ENCODE results near the gene GMDS.

GMDS gene

DNA sequence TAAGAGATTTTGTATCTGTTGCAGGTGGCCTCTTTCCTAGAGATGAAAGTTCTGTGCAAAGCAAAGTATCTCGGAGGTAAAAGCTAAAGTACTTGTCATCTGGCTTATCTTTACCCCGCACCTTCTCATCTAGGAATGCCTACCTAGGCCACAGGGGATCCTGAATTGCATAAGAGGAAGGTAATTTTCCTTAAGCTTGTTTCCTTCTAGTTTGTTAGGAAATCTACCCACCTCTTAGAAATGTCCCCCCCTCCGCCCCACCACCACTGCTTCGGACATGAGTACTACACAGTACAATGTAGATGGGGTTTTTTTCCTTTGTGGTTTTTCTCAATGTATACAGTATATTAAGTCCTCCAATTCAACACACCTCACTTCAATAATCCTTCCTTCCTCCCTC lies 614.2 kb downstream of the GMDS start:
- DNase-seq, result no peak

- no peak for DNase-seq
Measured at GRCh38 chr6:1630771-1631217, 614.6 kb downstream of the GMDS start.

DNA sequence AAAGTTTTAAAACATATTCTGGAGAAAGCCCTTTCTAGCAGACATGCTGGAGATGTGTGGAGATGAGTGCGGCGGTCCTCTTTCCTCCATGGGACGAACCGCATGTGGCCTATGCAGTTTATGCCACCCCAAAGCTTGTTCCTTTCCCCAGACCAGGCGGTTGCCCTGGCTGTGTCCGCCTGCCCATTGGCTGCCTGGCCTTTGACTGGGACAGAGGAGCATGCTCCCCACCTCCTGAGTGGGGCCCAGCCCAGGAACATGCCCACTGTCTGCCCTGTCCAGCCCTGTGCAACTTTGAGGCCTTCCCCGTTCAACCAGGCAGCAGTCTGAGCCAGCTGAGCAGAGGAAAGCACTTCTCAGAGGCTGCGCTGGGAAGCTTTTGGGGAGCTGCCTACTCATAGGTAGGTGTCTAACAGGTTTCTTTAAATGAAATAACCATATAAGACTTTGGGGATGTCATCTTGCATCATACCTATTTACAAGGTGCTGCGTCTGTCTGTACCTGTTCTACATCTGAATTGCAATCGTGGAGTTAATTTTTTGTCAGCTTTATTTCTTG lies 615.1 kb downstream of the GMDS start:
- no peak for DNase-seq

DNA sequence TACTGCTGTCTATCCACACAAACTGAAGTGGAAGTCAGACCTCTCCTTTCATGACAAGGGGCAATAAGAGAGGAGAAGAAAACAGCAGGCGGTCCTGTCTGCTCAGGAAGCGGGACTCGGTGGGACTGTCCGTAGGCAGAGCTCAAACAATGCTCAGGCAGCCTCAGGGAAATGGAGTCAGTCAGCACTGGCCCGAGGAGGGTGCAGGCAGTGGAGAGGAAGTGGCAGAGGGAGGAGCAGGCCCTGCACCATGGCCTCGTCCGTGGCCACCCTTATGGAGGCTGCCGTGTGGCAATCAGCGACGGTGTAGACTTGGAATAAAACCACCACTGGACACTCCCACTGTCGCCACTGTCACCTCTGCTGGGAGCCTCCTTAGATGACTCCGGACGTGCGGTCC lies 616.1 kb downstream of the GMDS start:
- DNase-seq, result no peak

DNA sequence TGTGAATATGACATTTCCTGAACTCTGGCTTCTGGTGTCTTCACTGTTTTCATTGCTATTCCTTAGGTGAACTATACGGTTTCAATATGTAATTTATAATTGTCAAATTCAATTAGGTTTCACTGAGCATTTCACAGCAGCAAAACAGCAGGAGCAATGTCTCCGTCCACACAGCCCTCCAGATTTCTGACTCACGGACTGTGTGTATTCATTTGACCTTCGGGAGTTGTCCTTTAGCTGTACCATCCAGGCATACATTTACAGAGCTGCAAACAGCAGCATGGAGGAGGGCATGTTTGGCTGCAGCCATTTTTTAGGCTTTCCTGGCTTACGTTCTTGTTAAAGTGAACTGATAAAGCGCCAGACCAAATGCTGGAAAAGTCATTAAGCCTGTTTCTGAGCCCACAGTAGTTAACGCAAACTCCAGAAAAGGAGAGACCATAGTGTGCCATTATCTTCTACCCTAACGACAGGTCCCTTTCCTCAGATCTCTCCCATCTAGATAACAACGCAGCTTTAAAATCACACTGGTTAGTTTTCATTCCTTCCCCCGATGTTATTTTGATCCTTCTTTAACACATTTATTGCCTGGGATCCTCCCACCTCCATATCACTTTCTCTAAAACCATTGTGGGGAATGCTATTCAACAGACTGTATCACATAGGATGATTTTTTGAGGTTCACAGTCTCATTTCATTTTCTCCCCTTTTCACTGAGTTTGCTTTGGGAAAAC lies 617.4 kb downstream of the GMDS start:
- no peak for DNase-seq

DNA sequence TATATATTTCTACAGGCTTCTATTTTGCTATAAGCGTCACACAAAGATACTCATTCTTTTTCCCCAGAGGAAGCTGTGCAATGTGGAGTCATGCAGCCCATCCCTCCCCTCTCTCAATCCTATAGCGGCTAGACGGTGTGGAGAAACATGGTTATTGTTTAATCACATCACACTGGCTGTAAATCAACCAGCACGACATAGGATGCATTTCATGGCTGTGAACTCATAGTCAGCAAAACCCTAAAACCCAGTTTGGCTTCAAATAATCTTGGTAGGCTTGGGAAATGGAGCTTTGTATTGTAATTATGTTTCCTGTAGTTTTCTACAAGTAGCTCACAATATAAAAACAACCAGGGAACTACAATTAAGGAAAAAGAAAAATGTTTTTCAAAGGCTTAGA lies 618.9 kb downstream of the GMDS start:
- no peak for DNase-seq

DNA sequence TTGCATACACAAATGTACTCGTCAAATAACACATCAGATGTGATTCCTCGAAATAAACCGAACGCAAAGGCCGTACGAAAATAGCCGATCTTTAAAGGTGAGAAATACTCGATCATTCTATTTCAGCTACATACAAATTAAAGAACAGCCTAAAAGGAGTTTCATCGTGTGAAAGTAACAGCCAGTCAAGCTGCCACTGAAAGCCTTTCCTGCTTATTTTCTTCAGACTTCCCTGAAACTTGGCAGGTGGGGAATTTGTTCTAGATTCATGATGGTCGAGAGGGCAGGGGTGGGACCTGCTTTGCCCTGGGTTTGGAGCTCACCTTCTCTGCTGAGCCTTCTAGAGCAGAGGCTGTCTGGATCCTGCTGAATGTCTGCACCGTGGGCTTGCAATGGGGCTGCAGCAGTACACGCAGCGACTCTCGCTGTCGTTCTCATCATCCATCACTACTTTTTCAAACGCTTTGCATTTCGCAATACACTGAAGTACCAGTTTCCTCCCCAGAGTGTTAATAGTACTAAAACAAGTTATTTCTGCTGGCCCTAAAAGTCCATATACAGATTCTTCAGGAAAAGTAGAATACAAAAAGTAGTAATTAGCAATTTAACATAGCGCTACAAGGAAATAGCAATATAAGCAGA lies 619.5 kb downstream of the GMDS start:
- no peak for DNase-seq

GRCh38 chr6:1624851-1625781 lies 620.3 kb downstream of the GMDS start:
- DNase-seq, result no peak

- DNase-seq, result no peak
Measured at GRCh38 chr6:1624058-1624850, 621.2 kb downstream of the GMDS start.

DNA sequence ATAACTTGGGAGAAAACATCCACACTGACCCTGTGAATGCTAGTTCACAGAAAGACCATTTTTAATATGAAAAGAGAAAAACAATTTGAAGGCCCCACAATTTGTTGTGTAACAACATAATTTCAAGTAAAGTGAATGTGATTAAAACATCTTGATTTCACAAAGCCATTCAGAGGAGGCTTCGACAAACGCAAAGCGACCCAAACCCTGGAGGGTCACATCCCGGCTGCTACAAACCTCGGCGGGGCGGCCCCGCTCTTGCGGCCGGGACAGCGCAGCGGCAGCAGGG lies 621.7 kb downstream of the GMDS start:
- no peak for DNase-seq

- DNase-seq, result no peak
Measured at GRCh38 chr6:1622851-1623768, 622.3 kb downstream of the GMDS start.

DNA sequence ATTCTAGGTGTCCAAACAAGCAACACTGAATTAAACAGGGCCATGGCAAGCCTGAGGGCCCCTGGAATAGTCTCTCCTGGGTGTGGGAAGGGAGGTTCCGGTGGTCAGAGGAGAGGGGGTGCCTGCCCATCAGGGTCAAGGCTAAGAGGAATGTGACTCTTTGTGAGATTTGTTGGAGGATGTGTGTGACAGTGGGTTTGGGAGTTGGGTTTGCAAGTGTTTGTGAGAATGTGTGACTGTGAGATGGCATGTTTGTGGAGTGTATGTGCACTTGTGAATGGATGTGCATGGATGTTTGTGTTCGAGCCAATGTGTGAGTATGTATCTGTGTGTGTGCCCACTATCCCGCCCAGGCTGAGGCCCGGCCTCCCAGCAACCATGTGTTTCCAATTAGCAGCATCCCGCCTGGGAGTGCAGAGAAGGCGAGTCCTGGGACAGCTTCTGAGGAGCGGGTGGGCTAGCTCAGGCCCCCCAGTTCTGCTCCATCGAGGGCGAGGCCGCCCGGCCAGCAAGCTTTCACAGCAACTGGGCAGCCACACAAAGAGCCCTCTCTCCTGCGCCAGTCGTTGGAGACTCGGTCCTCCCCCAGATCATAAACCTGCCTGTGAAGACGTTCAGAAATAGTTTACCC lies 623.1 kb downstream of the GMDS start:
- DNase-seq, result no peak

DNA sequence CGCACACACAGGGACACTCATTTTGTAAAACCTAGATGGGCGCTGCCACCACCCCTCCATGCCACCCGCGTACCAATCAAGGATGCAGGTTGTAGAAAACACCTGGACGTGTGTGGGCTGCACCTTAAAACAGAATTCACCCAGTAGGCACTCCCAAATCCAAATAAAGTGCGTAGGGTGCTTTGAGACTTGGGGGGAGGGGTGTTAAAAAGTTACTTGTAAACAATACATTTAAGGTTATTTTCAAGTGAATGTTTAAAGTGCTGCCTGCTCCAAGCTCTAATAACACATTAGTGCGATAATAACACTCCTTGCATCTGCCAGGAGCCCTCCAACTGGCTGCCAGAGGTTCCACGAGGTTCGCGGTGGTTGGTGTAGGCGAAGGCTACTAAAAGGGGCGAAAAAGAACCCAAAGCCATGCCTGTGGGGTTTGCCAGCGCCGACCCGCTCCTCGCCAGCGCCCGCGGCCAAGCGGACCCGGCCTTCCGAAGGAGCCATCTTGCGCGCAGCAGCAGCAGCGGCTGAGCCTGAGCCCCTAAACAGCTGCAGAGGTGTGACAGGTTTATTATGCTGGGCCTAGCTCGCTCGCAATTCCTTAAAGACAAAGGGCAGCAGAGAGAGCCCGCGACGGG lies 624.2 kb downstream of the GMDS start:
- DNase-seq, result no peak

DNA sequence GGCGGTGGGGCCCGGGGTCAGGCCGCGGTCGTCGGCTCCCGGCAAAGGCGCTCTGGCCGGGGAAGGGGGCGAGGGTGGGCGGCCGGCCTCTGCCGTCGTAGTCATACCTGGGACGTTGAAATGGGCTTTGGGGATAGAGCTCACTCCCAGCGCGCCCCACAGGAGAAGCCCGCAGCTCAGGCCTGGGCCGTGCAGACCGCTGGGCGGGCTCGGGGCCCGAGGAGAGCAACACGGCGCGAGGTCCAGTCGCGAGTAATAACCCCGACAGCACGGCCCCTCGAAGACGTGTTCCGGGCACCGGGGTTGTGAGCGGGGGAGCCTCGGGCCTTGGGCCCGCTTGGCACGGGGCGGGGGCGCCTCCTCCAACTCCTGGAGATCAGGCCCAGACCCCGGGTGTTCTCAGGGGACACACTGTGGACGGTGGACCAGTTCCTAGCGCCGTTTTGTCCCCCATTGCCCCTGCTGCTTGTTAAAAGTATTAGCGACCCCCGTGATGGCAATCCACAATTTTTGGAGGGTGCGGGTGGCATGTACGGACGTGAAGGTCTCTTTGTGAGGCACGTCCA lies 624.8 kb downstream of the GMDS start:
- no peak for DNase-seq

GRCh38 chr6:1619673-1620503 lies 625.5 kb downstream of the GMDS start:
- no peak for DNase-seq

GRCh38 chr6:1619098-1619672 lies 626.2 kb downstream of the GMDS start:
- no peak for DNase-seq

DNA sequence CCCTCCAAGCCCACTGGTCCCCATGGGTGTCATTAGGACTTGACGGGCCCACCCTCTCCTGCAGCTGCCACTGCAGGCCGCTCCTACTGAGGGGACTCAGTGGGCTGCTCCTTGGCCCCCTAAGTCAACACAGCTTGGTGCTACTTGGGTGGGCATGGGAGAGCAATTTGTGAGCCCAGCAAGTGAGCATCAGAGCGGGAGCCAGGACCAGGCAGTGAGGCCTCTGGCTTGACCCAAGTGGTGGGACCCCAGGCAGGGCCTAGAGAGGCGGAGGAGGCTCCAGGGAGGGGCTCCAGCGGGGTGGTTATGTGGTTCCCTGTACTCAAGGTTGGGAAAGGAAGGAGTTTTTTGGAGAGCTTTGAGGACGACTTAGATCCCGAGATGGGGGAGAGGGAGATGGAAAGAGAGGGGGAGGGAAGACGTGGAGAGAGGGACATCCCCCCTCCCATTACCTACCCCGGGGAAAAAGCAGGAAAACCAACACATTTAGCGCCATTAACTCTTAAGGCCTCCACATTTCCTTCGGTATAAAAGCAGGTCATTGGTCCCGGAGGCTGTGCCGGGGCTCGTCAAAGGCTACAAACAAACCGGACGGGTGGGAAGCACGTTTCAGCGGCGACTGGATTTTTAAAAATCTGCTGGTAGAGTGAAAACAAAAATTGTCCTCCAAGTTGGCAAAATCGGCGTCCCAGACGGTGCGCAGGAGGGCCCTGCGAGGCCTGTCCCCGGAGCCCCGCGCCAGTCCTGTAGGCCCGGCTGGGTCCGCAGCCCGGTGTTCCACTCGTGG lies 626.9 kb downstream of the GMDS start:
- DNase-seq, result no peak

All from NCI-H2171 treated with DMSO at 0.1 percent for 48 hours (cell line).